Measurements from ENCODE around the gene ACSF3.

The ACSF3 gene

DNA sequence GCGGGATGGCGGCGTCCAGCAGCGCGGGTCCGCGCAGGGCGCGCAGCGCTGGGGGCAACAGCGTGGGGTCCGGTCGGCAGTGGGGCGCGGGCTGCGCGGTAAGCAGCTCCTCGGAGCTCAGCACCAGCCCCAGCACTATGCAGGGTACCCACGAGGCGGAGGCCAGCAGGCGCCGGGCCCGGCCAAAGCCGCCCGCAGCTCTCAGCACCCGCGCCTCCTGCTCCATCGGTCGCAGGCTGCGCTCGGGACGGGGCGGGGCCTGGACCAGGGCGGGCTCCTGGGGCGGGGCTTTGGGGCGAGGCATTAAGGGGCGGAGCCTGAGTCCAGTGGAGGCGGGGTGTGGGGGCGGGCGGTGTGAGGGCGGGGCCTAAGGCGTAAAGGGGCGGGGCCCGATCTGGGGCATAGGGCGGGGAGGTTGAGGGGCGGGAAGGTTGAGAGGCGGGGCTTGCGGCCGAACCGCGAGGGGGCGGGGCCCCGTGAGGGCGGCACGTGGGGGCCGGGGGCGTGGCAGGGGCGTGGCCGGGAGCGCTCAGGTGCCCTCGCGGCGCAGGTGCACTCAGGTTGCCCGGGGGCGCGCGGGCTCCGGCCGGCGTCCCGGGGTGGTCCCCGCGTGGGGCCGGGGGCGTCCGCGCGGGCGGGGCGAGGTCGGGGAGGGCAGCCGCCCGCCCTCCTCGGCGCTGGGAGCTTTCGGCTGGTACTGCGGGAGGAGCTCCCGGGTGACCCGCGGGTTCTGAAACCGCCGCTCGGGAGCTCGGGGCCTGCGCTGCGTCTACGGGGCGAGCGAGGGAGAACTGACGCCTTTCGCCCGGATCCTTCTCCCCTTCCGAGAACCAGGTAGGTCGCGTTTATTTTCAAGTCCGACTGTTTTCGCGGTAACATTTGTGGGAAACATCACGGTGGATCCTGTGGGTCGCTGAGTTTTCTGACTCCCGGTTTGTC, 108.1 kb downstream of the ACSF3 start:
- DNase-seq (ENCODE audit: low spot score) = peak; percentile 91

- no peak for DNase-seq (ENCODE audit: low spot score)
These were observed 109.0 kb downstream of the ACSF3 start for GRCh38 chr16:89202422-89203215.
